Colonic mucosa (tissue), 4 donors: Measurements from ENCODE around the gene GJA3. TPM values are rescaled to one million over a fixed set of nuclear protein-coding genes. Genes with fewer than 3 reads are reported as not detected.
A peak's percentile ranks its signal among the peaks of the same experiment; 100 is the strongest.

Experiments used
- DNase-seq: peaks from one replicate; pipeline ENCODE4 v3.0.0-alpha.2; 2020
- H3K27ac ChIP-seq: fragments of 200-600 bp; one replicate; pipeline ENCODE4 v1.8.0; 2021
- H3K27me3 ChIP-seq: fragments of 200-600 bp; one replicate; pipeline ENCODE4 v1.8.0; 2021
- H3K36me3 ChIP-seq: fragments of 200-600 bp; one replicate; pipeline ENCODE4 v1.8.0; 2021
- H3K4me1 ChIP-seq: fragments of 200-600 bp; one replicate; pipeline ENCODE4 v1.8.0; 2021; ENCODE audit warnings: mild to moderate bottlenecking
- H3K4me3 ChIP-seq: fragments of 200-600 bp; one replicate; pipeline ENCODE4 v1.8.0; 2021
- H3K9ac ChIP-seq, 2 donors: one replicate each; pipeline ENCODE4 v1.7.0; 2013; ENCODE audit warnings: control low read depth in 2 of 2, low read depth in 2 of 2, low read length in 2 of 2
- H3K9me3 ChIP-seq: fragments of 200-600 bp; one replicate; pipeline ENCODE4 v1.8.0; 2021
- CTCF ChIP-seq: fragments of 200-600 bp; IDR thresholded peaks from one replicate; pipeline ENCODE4 v1.8.0; 2022; ENCODE audit warnings: antibody characterized with exemption, mild to moderate bottlenecking
- intact Hi-C: fragments of 100-400 bp; cut with DNase I; formaldehyde crosslinking; loops from one replicate; pipeline ENCODE4 v1.14.1; 2022
- total RNA-seq, 2 donors: library from RNA; stranded (reverse); fragmentation: NEBNext Ultra II Directional in 1 of 2; extraction: Animal tissue kit (Norgen Biotek cat#: 25700) in 1 of 2; gene quantifications; one replicate each; pipeline ENCODE4 v1.2.1, GENCODE V29; 2021
- donor health status: healthy.
- donor health status: DM: no; HTN: no; CAD: no.
- donor health status: DM: no; HTN: no; CAD: no.

GJA3 gene
- total RNA-seq, 2 donors from 2014 or later, result 0.05 TPM; not detected in 1

- intact Hi-C loops, result no loop called here
- Histone ChIP-seq H3K9ac (no peak overlapping the region), H3K36me3 (no peaks in the 10 kb centered on the region), H3K4me3 (no peak overlapping the region), H3K9me3 (no peaks in the 10 kb centered on the region), H3K27ac (no peak overlapping the region), H3K27me3 (peaks cover 7% of the 10 kb centered on the region), H3K4me1 (peaks cover 5% of the 10 kb centered on the region)
- no peak for TF ChIP-seq CTCF
- no peak for DNase-seq
Measured at GRCh38 chr13:20132052-20132634, 28.7 kb downstream of the GJA3 start.

GRCh38 chr13:20131057-20131832 lies 29.6 kb downstream of the GJA3 start:
- Histone ChIP-seq H3K36me3 (no peaks in the 10 kb centered on the region), H3K9me3 (no peaks in the 10 kb centered on the region), H3K4me1 (peaks cover 5% of the 10 kb centered on the region), H3K4me3 (no peak overlapping the region), H3K9ac (no peak overlapping the region), H3K27me3 (peaks cover 7% of the 10 kb centered on the region), H3K27ac (no peak overlapping the region)
- no peak for DNase-seq
- TF ChIP-seq CTCF, result no peak
- intact Hi-C loops, result no loop called here

- no peaks in the 10 kb centered on the region for H3K9me3 ChIP-seq
- H3K36me3 ChIP-seq, result no peaks in the 10 kb centered on the region
- intact Hi-C loops, result loop anchor here (1.0 kb wide), 1 partner anchor 32 kb away; no protein-coding TSS in a partner anchor
- TF ChIP-seq CTCF, result no peak
- no peak overlapping the region for H3K4me3 ChIP-seq
- no peak overlapping the region for H3K9ac ChIP-seq
- peaks cover 7% of the 10 kb centered on the region for H3K27me3 ChIP-seq
- no peak overlapping the region for H3K27ac ChIP-seq
- DNase-seq, result no peak
- H3K4me1 ChIP-seq, result peaks cover 5% of the 10 kb centered on the region
Measured at GRCh38 chr13:20130652-20131051, 30.2 kb downstream of the GJA3 start.

GRCh38 chr13:20130012-20130411 lies 30.8 kb downstream of the GJA3 start:
- peaks cover 5% of the 10 kb centered on the region for H3K4me1 ChIP-seq
- no peaks in the 10 kb centered on the region for H3K9me3 ChIP-seq
- intact Hi-C loops, result loop anchor here (1.0 kb wide), 1 partner anchor 32 kb away; no protein-coding TSS in a partner anchor
- DNase-seq, result no peak
- no peak overlapping the region for H3K9ac ChIP-seq
- no peak overlapping the region for H3K27ac ChIP-seq
- no peaks in the 10 kb centered on the region for H3K36me3 ChIP-seq
- TF ChIP-seq CTCF, result no peak
- peaks cover 7% of the 10 kb centered on the region for H3K27me3 ChIP-seq
- H3K4me3 ChIP-seq, result no peak overlapping the region

GRCh38 chr13:20129076-20129475 lies 31.8 kb downstream of the GJA3 start:
- Histone ChIP-seq H3K4me1 (peaks cover 5% of the 10 kb centered on the region), H3K4me3 (peak overlapping the region; percentile 48), H3K9me3 (no peaks in the 10 kb centered on the region), H3K36me3 (no peaks in the 10 kb centered on the region), H3K27ac (no peak overlapping the region), H3K27me3 (peaks cover 7% of the 10 kb centered on the region), H3K9ac (no peak overlapping the region)
- intact Hi-C loops, result no loop called here
- DNase-seq, result no peak
- no peak for TF ChIP-seq CTCF
